ENCODE measurements around the gene RGL4.

Gene RGL4

DNA sequence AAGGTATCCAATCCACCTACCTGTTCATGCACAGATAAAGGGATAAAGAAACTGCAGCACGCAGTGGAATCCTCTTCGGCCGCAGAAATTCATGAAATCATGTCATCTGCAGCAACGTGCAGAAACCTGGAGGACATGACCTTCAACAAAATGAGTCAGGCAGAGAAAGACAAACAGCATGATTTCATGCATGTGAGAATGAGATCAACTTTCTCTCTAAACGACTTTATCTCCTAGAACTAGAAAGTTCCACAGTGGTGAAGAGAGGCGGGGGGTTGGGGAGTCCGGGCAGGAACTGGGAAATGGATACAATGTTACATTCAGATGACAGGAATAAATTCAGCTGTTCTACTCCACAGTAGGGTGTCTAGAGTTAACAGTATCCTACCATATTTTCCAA, 9.9 kb downstream of the RGL4 start:
- no peak overlapping the region for H3K4me3 ChIP-seq (ENCODE audit: low read depth, low read length)
- TF ChIP-seq, protein P1, sequence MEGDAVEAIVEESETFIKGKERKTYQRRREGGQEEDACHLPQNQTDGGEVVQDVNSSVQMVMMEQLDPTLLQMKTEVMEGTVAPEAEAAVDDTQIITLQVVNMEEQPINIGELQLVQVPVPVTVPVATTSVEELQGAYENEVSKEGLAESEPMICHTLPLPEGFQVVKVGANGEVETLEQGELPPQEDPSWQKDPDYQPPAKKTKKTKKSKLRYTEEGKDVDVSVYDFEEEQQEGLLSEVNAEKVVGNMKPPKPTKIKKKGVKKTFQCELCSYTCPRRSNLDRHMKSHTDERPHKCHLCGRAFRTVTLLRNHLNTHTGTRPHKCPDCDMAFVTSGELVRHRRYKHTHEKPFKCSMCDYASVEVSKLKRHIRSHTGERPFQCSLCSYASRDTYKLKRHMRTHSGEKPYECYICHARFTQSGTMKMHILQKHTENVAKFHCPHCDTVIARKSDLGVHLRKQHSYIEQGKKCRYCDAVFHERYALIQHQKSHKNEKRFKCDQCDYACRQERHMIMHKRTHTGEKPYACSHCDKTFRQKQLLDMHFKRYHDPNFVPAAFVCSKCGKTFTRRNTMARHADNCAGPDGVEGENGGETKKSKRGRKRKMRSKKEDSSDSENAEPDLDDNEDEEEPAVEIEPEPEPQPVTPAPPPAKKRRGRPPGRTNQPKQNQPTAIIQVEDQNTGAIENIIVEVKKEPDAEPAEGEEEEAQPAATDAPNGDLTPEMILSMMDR (IDR thresholded peaks at IDR 0.05; ENCODE audit: control insufficient read depth, extremely low read depth, insufficient read depth), result no peak
- DNase-seq (ENCODE audit: low read depth), result no peak

DNA sequence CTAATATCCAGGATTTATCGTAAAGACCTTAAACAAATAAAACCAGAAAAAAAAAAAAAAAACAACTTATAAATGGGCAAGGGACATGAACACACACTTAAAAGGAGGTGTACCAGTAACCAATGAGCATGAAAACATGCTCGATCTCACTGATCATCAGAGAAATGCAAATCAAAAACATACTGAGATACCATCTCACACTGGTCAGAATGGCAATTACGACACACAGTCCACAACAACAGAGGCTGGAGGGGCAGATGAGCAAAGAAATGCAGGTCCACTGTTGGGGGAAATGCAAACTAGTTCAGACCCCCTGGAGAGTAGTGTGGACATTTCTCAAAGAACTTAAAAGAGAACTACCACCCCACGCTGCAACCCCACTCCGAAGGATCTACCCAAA, 13.2 kb downstream of the RGL4 start:
- no peak overlapping the region for H3K4me3 ChIP-seq (ENCODE audit: low read depth, low read length)
- DNase-seq (ENCODE audit: low read depth), result no peak
- TF ChIP-seq, protein P1 (IDR thresholded peaks at IDR 0.05; ENCODE audit: control insufficient read depth, extremely low read depth, insufficient read depth), result no peak

DNA sequence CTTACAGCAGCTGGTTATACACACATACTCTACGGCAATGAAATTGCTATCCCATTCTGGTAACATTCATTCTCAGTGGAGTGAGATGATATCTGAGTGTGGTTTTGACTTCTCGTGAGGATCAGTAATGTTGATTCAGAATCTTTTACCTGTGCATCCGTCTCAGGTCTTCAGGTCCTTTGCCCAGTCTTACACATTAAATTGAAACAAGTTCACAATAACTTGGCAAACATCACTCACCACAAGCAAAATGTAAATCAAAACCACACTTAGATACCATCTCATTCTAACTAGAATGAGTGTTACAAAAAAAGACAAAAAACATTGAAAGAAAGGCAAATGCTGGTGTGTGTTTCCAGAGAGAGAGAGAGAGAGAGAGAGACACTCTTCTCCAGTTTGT, 14.0 kb downstream of the RGL4 start:
- TF ChIP-seq, protein P1 (IDR thresholded peaks at IDR 0.05; ENCODE audit: control insufficient read depth, extremely low read depth, insufficient read depth), result no peak
- H3K4me3 ChIP-seq (ENCODE audit: low read depth, low read length), result no peak overlapping the region
- DNase-seq (ENCODE audit: low read depth), result no peak

DNA sequence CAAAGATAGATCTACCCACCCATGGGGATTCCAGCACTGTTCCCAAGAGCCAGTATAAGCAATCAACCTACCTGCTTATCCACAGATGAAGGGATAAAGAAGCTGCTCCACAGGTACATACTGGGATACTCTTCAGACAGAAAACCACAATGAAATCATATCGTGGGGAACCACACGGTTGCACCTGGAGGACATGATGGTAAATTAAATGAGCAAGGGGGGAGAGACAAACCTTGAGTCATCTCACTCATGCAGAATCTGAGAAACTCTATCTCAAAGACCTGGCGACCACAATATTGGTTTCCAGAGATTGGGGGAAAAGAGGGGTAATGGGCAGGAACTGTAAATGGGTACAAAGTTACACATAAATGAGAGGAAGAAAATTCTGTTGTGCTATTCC, 14.5 kb downstream of the RGL4 start:
- TF ChIP-seq, protein P1 (IDR thresholded peaks at IDR 0.05; ENCODE audit: control insufficient read depth, extremely low read depth, insufficient read depth), result no peak
- no peak for DNase-seq (ENCODE audit: low read depth)

DNA sequence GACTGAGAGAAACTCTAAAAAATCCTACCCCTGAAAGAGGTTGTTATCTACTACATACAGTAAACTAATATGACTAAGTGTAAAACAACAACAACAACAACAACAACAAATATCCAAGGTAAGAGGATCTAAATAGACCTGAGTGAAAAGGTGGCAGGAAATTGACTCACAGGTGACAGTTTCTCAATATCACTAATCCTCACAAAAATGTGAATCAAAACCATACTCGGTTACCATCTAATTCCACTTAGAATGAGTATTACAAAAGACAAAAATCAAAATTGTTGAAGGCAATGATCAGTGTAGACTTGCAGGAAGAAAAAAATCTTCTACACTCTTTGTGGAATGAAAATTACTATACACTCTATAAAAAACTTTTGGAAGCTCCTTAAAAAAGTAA, 17.5 kb downstream of the RGL4 start:
- TF ChIP-seq, protein P1 (IDR thresholded peaks at IDR 0.05; ENCODE audit: control insufficient read depth, extremely low read depth, insufficient read depth), result no peak

More for the DNA sequence above, 14.5 kb downstream of the RGL4 start:
- H3K4me3 ChIP-seq (ENCODE audit: low read depth, low read length), result no peak overlapping the region

DNA sequence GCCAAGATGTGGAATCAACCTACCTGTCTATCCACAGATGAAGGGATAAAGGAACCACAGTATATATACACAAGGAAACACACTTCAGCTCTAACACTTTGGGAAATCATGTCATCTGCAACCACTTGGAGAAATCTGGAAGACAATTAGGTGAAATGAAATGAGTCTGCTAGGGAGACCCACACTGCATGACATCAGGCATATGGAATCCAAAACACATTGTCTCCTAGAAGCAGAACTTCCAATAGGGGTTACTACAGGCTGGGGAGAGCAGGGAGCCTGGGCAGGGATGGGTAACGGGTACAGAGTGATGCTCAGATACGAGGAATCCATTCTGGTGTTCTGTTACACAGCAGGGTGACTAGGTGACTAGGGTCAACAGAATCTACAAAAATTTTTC, 18.3 kb downstream of the RGL4 start:
- no peak overlapping the region for H3K4me3 ChIP-seq (ENCODE audit: low read depth, low read length)
- no peak for DNase-seq (ENCODE audit: low read depth)
- TF ChIP-seq, protein P1 (IDR thresholded peaks at IDR 0.05; ENCODE audit: control insufficient read depth, extremely low read depth, insufficient read depth), result no peak

More for the DNA sequence above, 17.5 kb downstream of the RGL4 start:
- no peak overlapping the region for H3K4me3 ChIP-seq (ENCODE audit: low read depth, low read length)
- DNase-seq (ENCODE audit: low read depth), result no peak

DNA sequence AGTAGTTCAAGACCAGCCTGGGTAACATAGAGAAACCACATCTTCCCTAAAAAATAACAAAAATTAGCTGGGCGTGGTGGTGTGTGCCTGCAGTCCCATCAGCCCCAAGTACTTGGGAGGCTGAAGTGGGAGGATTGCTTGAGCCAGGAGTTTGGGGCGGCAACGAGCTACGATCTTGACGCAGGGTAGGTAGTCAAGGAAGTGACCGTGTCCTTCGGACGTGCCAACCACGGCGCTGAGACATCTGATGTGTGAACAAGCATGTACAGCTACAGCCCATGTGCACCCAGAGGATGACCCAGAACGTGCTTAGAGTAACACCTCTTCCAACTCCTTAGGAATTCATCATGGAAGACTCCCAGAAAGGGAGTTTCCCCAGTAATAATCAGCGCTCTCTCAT, 21.4 kb downstream of the RGL4 start:
- no peak overlapping the region for H3K4me3 ChIP-seq (ENCODE audit: low read depth, low read length)
- TF ChIP-seq, protein P1 (IDR thresholded peaks at IDR 0.05; ENCODE audit: control insufficient read depth, extremely low read depth, insufficient read depth), result no peak
- no peak for DNase-seq (ENCODE audit: low read depth)

All from LNCaP clone FGC (cell line).